HepG2 (cell line): ENCODE results near the gene WNT3A. TPM values are rescaled to one million over a fixed set of nuclear protein-coding genes. Genes with fewer than 3 reads are reported as not detected.

Source experiments
- E2F2 ChIP-seq: sonication (generic); formaldehyde crosslinking; IDR thresholded peaks from 2 replicates; pipeline ENCODE4 v1.4.0; 2020; ENCODE audit warnings: missing genetic modification reagents, borderline replicate concordance
- HNF1B ChIP-seq: sonication (generic); formaldehyde crosslinking; IDR thresholded peaks from 2 replicates; pipeline ENCODE4 v1.5.1; 2020; ENCODE audit warnings: mild to moderate bottlenecking, moderate library complexity, missing genetic modification reagents
- HNRNPH1 ChIP-seq: fragments of 200-400 bp; formaldehyde crosslinking; optimal IDR thresholded peaks from 2 replicates; pipeline ENCODE3; 2017; ENCODE audit warnings: mild to moderate bottlenecking, low read depth, low read length
- HNRNPLL ChIP-seq: fragments of 200-400 bp; formaldehyde crosslinking; IDR thresholded peaks from 2 replicates; pipeline ENCODE4 v1.6.1; 2017; ENCODE audit warnings: mild to moderate bottlenecking, low read depth, low read length; ENCODE audit not compliant: poor library complexity, severe bottlenecking
- MBNL3 ChIP-seq: fragments of 250-450 bp; sonication (Bioruptor Pico); conservative IDR thresholded peaks from 2 replicates; pipeline ENCODE4 v1.8.0; 2022; ENCODE audit warnings: mild to moderate bottlenecking, inconsistent platforms
- MLLT10 ChIP-seq: sonication (generic); formaldehyde crosslinking; IDR thresholded peaks from 2 replicates; pipeline ENCODE4 v1.4.0; 2020; ENCODE audit warnings: missing genetic modification reagents
- NCOR1 ChIP-seq: fragments of 200-600 bp; sonication (generic); IDR thresholded peaks from 2 replicates; pipeline ENCODE4 v1.7.0; 2017; ENCODE audit warnings: antibody characterized with exemption, low read length, borderline replicate concordance
- NR1H2 ChIP-seq: sonication (generic); formaldehyde crosslinking; IDR thresholded peaks from 2 replicates; pipeline ENCODE4 v1.8.1; 2022; ENCODE audit warnings: low read depth, missing genetic modification reagents, borderline replicate concordance
- PATZ1 ChIP-seq: sonication (generic); formaldehyde crosslinking; IDR thresholded peaks from 2 replicates; pipeline ENCODE4 v1.4.0; 2020; ENCODE audit warnings: missing genetic modification reagents
- PRDM10 ChIP-seq: sonication (generic); formaldehyde crosslinking; IDR thresholded peaks from 2 replicates; pipeline ENCODE4 v1.4.0; 2020; ENCODE audit warnings: low read depth, missing genetic modification reagents
- PRDM4 ChIP-seq: sonication (generic); formaldehyde crosslinking; IDR thresholded peaks from 2 replicates; pipeline ENCODE4 v1.9.0; 2021; ENCODE audit warnings: missing genetic modification reagents, borderline replicate concordance
- REXO4 ChIP-seq: sonication (generic); formaldehyde crosslinking; IDR thresholded peaks from 2 replicates; pipeline ENCODE4 v1.8.0; 2022; ENCODE audit warnings: missing genetic modification reagents, mild to moderate bottlenecking, borderline replicate concordance
- SPEN ChIP-seq: sonication (generic); formaldehyde crosslinking; IDR thresholded peaks from 2 replicates; pipeline ENCODE4 v1.5.1; 2020; ENCODE audit warnings: low read depth, mild to moderate bottlenecking, missing genetic modification reagents
- TARDBP ChIP-seq: sonication (generic); formaldehyde crosslinking; IDR thresholded peaks from 2 replicates; pipeline ENCODE4 v1.8.0; 2022; ENCODE audit warnings: mild to moderate bottlenecking, missing genetic modification reagents
- ZNF274 ChIP-seq: sonication (generic); formaldehyde crosslinking; IDR thresholded peaks from 2 replicates; pipeline ENCODE4 v1.5.1; 2020; ENCODE audit warnings: mild to moderate bottlenecking, missing genetic modification reagents
- ZNF616 ChIP-seq: sonication (generic); formaldehyde crosslinking; IDR thresholded peaks from 2 replicates; pipeline ENCODE4 v1.5.0; 2020; ENCODE audit warnings: low read depth, mild to moderate bottlenecking, missing genetic modification reagents
- polyA plus RNA-seq, 8 experiments: library from polyadenylated mRNA; depleted of rRNA in 3 of 8; stranded (reverse) in 7 of 8; unstranded in 1 of 8; fragments of >200 nt; fragmentation: Illumina TruSeq in 4 of 8; extraction: Trizol in 4 of 8; gene quantifications; 2 replicates each; pipeline versions ENCODE4 v1.2.1 to v1.2.3, GENCODE V29; 2011 to 2016; ENCODE audit warnings: low read depth in 4 of 8, missing spikeins in 1 of 8, mixed read lengths in 1 of 8; ENCODE audit not compliant: insufficient read depth in 1 of 8
- total RNA-seq, 5 experiments: library from RNA; depleted of rRNA; stranded (reverse); fragments of >200 nt; fragmentation: Illumina TruSeq; extraction: Trizol; gene quantifications; 2 replicates each; pipeline ENCODE4 v1.2.3, GENCODE V29; 2016; ENCODE audit warnings: low read depth in 1 of 5

Gene WNT3A
- total and polyA plus RNA-seq, 2 of the 13 experiments (the other 11 are each of a cell fraction or from before 2014, with no cell fraction given), result not detected

- TF ChIP-seq ZNF616 (CRISPR knock-in tag) (peak; percentile 88), HNRNPLL (peak; percentile 50), PRDM4 (CRISPR knock-in tag) (no peak), NCOR1 (no peak), REXO4 (CRISPR knock-in tag) (no peak), ZNF274 (CRISPR knock-in tag) (peak; percentile 84; the same call in 1 of the 2 replicates), HNRNPH1 (no peak), PRDM10 (no peak; the same call in 1 of the 2 replicates), HNF1B (peak; percentile 96), PATZ1 (peak; percentile 58; the same call in 1 of the 2 replicates), MBNL3 (no peak), NR1H2 (no peak), SPEN (peak; percentile 96), E2F2 (CRISPR knock-in tag) (0 out of 2 replicates have a peak, but pooled peaks have one; percentile 62), MLLT10 (CRISPR knock-in tag) (no peak), TARDBP (CRISPR knock-in tag) (peak; percentile 95)
These were observed 102.5 kb downstream of the WNT3A start, which contains the start of gene MRPL55 (continued) for GRCh38 chr1:228109073-228109961.
